ENCODE measurements around the gene ABCB8. TPM values are rescaled to one million over a fixed set of nuclear protein-coding genes. Genes with fewer than 3 reads are reported as not detected.
"Not testable (repeated sequence)": the region's sequence is repeated elsewhere in the genome, so short reads cannot be mapped to it uniquely, and the experiment has no call there.

Gene ABCB8
- total RNA-seq, 1 donor from 2014 or later = 26.4 TPM

DNA sequence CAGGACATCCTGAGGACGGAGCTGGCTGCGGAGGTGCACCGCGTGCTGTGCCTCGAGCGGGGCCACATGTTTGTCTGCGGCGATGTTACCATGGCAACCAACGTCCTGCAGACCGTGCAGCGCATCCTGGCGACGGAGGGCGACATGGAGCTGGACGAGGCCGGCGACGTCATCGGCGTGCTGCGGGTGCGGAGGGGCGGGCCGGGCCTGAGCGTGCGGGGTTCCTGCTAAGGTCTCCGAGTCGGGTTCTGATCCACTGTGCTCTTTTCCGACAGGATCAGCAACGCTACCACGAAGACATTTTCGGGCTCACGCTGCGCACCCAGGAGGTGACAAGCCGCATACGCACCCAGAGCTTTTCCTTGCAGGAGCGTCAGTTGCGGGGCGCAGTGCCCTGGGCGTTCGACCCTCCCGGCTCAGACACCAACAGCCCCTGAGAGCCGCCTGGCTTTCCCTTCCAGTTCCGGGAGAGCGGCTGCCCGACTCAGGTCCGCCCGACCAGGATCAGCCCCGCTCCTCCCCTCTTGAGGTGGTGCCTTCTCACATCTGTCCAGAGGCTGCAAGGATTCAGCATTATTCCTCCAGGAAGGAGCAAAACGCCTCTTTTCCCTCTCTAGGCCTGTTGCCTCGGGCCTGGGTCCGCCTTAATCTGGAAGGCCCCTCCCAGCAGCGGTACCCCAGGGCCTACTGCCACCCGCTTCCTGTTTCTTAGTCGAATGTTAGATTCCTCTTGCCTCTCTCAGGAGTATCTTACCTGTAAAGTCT lies 14.3 kb upstream of the ABCB8 start:
- DNase-seq (ENCODE audit: low read depth, low spot score) = no peak

- DNase-seq (ENCODE audit: low read depth, low spot score) = no peak
These were observed 13.3 kb upstream of the ABCB8 start for GRCh38 chr7:151014950-151015349.

DNA sequence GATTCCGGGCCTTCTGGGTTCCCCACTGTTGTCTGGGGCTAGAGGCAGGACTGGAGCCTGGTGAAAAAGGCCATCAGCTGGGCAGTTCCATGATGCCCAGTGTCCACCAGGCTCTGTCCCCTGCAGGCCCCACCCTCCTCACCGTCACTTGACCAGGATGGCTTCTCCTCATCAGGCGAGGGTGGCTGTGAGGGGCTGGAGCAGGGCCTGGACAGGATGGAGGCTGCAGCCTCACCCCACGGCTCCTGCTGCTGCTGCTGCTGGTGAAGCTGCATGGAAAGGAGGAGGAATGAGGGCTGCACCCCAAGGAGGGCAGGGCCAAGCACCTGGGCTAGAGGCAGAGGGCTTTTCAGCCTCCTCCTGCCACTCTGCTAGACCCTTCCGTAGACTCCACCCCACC lies 12.3 kb upstream of the ABCB8 start:
- DNase-seq (ENCODE audit: low read depth, low spot score) = no peak

DNA sequence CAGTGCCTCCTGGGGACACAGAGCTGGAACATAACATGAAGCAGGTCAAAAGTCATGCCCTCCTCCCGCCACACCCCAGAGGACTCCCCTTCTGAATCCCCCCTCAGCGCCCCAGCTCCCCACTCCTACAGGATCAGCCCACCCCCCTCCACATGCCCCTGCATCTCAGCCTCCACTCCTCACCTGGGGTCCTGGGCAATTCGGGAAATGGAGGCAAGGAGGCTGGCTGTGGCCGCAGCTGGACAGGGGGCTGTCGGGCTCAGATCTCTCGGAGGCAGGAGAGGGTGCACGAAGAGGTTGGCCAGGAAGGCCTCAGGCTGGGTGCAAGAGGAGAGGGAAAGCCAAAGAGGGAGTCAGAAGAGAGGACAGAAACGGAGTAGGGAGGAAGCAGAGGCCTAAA lies 11.7 kb upstream of the ABCB8 start:
- no peak for DNase-seq (ENCODE audit: low read depth, low spot score)

- DNase-seq (ENCODE audit: low read depth, low spot score) = no peak
These were observed 11.3 kb upstream of the ABCB8 start for GRCh38 chr7:151016942-151017341.

- no peak for DNase-seq (ENCODE audit: low read depth, low spot score)
These were observed 10.8 kb upstream of the ABCB8 start for GRCh38 chr7:151017370-151017952.

- no peak for DNase-seq (ENCODE audit: low read depth, low spot score)
These were observed 10.3 kb upstream of the ABCB8 start for GRCh38 chr7:151017953-151018420.

- no peak for DNase-seq (ENCODE audit: low read depth, low spot score)
These were observed 9.7 kb upstream of the ABCB8 start for GRCh38 chr7:151018421-151019129.

GRCh38 chr7:151019130-151019447 lies 9.2 kb upstream of the ABCB8 start:
- no peak for DNase-seq (ENCODE audit: low read depth, low spot score)

DNA sequence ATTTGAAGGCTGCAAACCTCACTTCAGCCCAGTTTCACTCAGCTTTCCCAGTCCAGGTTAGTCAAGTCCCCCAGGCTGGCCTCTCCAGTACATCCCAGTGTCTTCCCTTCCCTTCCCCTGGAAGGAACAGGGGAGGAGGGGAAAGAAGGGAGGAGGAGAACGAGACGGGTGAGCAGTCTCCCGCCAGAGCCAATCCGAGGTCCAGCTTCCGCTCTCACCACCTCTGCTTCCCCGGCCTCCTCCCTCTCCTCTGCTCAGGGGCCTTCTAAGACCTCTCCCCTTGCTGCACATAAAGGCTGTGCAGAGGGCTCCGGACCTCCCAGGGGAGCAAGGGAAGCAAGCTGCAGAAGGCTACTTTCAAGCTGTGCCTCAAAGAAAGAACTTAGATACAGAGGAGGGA lies 8.0 kb upstream of the ABCB8 start:
- no peak for DNase-seq (ENCODE audit: low read depth, low spot score)

- DNase-seq (ENCODE audit: low read depth, low spot score) = no peak
These were observed 5.0 kb upstream of the ABCB8 start for GRCh38 chr7:151023232-151023631.

GRCh38 chr7:151024435-151025056 lies 3.7 kb upstream of the ABCB8 start, which contains the start of gene ATG9B:
TSS of gene ATG9B (minus strand) at chr7:151024494. CDS start at chr7:151024423, 71 bp downstream.
- DNase-seq (ENCODE audit: low read depth, low spot score) = no peak

DNA sequence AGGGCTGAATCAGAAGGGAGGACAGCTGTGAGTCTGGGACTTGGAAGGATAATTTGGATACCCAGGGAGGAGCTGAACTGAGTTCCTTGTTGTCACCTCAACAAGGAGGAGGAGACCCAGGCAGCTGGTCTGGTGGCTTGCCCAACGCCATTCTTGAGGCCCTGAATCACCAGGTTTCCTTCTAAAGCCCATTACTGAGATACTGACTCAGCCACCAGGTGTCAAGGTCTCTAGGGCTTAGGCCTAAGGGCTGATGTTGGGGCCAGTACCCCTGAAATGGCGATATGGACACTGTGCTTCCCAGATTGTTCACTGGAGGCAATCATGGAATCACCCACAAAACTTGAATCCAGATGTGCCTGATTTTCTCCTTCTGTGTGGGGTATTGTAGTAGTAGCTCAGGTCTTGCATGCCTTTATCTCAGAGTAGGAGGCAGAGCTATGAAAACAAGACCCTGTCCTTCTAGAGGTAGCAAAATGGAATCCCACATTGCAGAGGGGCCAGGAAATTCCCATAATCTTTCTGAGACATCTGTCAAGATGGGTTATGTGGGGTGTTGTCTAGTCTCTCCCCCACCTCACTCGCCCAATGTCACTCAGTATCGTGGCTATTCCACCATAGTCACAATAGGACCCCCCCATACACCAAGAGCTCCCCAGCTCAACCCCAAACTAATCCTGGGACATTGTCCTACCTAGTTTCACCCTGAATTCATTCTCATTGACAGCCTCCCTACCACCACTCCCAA lies 2.2 kb upstream of the ABCB8 start:
- no peak for DNase-seq (ENCODE audit: low read depth, low spot score)

DNA sequence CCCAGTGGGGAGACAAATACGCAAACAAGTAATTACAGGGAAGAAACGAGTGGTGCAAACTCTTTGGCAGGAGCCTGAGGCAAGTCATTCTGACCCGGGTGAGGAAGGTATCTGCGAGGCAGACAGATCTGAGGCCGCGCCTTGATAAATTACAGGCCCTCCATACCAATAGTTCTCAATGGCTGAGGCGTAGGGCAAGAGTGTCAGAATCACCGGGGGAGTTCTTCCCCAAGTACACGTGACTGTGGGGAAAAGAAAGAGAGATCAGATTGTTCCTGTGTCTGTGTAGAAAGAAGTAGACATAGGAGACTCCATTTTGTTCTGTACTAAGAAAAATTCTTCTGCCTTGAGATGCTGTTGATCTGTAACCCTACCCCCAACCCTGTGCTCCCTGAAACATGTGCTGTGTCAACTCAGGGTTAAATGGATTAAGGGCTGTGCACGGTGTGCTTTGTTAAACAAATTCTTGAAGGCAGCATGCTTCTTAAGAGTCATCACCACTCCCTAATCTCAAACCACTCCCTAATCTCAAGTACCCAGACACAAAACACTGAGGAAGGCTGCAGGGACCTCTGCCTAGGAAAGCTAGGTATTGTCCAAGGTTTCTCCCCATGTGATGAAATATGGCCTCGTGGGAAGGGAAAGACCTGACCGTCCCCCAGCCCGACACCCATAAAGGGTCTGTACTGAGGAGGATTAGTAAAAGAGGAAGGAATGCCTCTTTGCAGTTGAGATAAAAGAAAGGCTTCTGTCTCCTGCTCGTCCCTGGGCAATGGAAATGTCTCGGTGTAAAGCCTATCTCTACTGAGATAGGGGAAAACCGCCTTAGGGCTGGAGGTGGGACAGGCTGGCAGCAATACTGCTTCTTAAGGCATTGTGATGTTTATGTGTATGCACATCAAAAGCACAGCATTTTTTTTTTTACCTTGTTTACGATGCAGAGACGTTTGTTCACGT lies 1.2 kb upstream of the ABCB8 start:
- not testable (repeated sequence) for DNase-seq (ENCODE audit: low read depth, low spot score)

DNA sequence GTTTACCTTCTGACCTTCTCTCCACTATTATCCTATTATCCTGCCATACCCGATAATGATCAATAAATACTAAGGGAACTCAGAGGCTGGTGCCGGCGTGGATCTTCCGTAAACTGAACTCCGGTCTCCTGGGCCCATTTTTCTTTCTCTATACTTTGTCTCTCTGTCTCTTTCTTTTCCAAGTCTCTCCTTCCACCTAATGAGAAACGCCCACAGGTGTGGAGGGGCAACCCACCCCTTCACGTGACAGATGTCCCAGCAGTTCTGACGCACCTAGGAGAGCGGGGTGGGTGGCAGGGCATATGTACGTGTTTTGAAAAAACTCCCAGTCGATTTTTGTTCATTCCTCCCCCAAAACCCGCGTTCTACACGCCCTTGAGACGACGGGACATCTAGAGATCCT lies 521 bp upstream of the ABCB8 start:
- not testable (repeated sequence) for DNase-seq (ENCODE audit: low read depth, low spot score)

DNA sequence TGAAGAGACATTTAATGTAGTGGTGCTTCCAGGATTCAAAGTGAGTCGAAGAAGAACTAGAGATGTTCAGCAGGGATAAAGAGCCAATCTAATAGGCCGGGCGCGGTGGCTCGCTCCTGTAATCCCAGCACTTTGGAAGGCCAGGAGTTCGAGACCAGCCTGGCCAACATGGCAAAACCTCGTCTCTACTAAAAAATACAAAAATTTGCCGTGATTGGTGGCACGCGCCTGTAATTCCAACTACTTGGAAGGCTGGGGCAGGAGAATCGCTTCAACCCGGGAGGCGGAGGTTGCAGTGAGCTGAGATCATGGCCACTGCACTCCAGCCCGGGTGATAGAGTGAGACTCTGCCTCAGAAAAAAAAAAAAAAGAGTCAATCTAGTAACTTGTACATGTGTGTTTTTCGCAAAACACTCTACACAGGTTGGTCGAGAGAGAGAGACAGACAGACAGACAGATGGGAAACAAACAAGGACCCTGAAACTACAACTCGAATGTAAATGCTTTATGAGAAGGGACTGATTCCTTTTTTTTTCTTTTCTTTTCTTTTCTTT lies 775 bp downstream of the ABCB8 start:
- no peak for DNase-seq (ENCODE audit: low read depth, low spot score)

GRCh38 chr7:151031011-151031410 lies 2.8 kb downstream of the ABCB8 start:
- no peak for DNase-seq (ENCODE audit: low read depth, low spot score)

DNA sequence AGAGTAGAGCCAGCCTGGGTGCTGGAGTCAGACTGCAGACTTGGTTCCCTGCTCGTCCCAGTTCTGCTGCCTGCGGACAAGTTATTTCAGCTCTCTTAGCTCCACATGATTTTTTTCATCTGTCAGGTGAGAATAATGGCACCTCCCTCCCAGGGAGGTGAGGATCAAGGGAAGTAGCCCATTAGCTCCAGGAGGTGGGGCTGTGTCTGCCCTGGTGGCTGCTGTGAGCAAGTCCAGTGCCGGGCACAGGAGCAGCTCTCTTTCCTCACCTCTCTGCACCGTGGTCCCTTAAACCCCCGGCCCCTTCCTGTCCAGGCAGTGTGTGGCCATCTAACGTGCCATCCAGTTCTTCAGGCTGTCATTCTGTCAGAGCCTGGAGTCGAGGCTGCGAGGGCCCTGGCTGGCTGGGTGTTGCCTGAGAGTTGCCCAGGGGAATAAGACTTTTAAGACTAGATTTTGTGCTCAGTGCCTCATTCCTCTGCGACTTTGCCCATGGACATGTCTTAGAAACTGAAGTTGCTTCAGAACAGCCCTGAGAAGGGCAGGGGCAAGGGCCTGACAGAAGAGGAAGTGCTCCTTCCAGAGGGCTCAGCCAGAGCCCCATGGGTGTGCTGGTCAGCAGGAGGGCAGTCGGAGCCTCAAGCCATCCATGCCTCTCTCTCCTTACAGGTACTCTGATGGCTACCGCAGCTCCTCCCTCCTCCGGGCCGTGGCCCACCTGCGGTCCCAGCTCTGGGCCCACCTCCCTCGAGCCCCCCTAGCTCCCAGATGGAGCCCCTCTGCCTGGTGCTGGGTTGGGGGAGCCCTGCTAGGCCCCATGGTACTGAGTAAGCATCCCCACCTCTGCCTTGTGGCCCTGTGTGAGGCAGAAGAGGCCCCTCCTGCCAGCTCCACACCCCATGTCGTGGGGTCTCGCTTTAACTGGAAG lies 5.0 kb downstream of the ABCB8 start:
- DNase-seq (ENCODE audit: low read depth, low spot score) = no peak

DNA sequence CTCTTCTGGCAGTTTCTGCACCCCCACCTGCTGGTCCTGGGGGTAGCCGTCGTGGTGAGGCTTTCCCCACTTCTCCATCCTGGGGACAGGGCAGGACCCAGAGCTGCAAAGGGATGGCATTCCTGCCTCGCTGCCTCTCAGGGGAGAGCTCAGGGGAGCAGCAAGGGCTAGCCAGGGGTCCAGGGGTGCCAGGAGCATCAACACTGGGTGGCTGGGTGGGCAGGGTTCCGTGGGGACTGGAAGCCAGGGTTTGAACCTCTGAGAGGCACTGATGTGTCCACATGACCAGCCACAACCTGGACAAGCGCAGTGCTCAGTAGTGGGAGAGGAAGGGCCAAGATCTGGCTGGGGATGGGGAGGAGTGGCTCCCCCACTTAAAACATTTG lies 5.6 kb downstream of the ABCB8 start:
- DNase-seq (ENCODE audit: low read depth, low spot score) = no peak

Measured in pulmonary artery endothelial cell (primary cell).